A172 (cell line): Measurements from ENCODE around the gene GLI3. TPM values are rescaled to one million over a fixed set of nuclear protein-coding genes. Genes with fewer than 3 reads are reported as not detected.
A peak's percentile ranks its signal among the peaks of the same experiment; 100 is the strongest.
"Not testable (repeated sequence)": the region's sequence is repeated elsewhere in the genome, so short reads cannot be mapped to it uniquely, and the experiment has no call there.

ENCODE experiments used
- DNase-seq: peaks from one replicate; pipeline ENCODE4 v3.0.0-alpha.2; 2015; ENCODE audit warnings: low spot score
- total RNA-seq: library from RNA; depleted of rRNA; stranded (reverse); fragments of >200 nt; shearing (Covaris generic); gene quantifications from 2 replicates; pipeline ENCODE4 v1.2.3, GENCODE V29; 2014

GLI3 gene
- total RNA-seq, 1 experiment from 2014 or later = 2.5 TPM

DNA sequence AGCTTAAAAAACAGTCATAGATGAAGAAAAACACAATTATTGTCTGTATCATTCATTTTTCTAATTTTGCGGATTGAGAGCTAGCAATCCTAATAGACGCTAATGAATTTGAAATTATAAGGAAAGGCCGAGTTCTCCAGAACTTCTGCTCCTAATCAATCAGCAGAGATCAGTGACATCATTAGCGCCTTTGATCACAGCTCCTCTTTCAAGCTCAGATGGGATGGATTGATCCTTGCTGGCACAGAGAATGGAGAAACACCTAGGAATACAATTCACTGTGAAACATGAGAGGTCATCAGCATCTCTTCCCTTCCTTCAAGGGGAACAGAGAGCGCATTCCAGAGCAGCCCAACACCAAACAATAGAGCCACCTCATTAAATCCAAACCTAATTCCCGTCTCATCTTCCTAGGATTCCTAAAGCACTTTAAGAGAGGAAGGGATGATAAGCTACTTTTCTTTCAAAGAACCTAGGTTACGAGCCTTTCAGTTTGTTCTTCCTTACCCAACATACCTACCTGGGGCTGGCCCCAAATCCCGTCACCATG, 24.4 kb downstream of the GLI3 start:
- DNase-seq = no peak

DNA sequence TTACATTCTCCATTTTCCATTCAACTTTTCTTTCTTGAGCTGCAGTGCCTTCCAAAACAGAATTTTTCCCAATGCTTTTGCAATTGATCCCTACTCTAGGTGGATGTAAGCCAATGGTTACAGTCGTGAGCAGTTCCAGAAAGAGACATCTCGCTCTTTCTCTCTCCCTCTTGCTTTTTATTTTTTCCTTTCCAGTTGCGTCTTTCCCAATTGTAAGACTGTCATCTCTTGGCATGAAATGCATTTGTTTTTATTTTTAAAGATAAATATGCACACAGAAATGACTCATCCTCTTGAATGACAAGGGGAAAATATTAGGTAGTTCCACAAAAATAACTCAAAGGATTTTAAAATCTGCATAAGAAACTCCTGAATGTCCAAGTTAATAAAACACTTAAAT, 25.1 kb downstream of the GLI3 start:
- no peak for DNase-seq

DNA sequence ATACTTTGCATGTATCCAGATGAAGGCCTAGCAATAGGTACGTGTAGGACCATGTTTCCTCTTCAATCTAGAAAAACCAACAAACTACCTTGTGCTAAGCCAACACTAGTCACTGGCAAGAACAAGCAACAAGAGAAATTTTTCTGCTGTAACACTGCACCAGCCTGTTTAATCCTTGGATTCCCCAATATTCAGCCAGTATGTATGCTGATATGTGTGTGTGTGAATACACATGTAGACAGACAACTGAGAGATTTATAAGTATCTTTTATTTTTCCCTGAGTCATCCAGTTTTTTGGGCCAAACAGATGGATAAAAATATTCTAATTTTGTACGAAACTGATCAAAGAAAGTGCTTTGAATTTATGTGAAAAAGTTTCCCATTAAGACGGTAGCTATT, 26.2 kb downstream of the GLI3 start:
- DNase-seq = no peak

DNA sequence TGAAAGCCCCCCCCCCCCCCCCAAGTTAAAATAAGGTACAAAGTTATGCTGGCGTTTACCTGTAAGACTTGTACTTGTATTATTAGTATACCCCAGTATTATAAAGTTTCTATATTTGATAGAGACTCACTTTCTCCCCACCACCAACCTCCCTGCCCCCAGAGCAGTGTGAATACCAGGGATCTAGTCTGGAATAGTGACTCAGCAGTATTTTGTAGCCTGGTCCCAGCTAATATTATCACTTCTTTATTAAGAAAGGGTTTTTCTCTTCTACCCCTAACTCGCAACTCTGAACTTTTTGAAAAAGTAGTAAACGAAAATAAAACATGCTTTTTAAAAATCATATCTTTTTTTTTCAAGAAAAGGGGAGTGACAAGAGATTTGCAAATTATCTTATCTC, 26.7 kb downstream of the GLI3 start:
- DNase-seq = no peak

DNA sequence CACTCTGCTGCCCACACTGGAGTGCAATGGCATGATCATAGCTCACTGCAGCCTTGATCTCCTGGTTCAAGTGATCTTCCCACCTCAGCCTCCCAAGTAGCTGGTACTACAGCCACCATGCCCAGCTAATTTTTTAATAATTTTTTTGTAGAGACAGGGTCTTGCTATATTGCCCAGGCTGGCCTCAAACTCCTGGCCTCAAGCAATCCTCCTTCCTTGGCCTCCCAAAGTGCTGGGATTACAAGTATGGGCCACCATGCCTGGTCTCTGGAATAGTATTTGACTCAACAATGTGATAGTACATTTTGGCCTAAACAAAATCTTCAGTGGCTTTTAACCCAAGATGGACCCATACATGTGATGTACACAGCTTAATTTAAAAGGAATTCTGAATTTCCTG, 27.9 kb downstream of the GLI3 start:
- not testable (repeated sequence) for DNase-seq

DNA sequence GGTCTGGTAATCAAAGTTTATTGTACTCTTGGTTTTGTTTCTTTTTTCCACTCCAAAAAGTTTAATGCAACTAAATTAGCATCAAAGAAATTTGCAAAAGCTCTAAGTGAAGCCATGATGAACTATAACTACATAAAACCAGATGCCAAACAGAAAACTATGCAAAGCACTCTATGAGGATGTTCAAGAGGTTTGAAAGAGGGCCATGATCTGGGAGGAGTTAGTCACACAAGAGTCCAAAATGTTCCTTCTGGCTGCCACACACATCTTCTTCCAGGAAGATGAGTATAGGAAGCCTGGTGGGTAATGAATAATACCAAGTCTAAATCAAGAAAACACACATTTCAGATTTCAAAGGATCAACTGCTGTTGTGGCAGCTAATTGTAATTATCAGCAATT, 28.4 kb downstream of the GLI3 start:
- DNase-seq = no peak

DNA sequence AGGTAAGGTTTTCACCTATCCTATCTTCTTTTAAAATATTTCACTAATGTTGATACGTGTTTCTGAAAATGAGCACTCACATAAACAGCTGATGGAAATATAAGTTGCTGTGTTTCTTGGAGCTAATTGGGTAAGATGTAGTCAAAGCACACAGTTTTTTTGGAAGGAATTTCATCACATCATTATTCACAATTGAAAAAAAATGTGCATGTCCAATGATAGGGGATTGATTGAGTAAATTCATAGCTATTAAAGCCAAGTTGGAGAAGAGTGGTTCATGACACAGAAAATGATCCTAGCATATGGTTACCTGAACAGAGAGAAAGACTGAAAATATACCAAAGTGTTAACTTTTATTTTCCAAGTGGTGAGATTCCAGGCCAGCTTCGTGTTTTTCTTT, 29.6 kb downstream of the GLI3 start:
- DNase-seq = no peak

DNA sequence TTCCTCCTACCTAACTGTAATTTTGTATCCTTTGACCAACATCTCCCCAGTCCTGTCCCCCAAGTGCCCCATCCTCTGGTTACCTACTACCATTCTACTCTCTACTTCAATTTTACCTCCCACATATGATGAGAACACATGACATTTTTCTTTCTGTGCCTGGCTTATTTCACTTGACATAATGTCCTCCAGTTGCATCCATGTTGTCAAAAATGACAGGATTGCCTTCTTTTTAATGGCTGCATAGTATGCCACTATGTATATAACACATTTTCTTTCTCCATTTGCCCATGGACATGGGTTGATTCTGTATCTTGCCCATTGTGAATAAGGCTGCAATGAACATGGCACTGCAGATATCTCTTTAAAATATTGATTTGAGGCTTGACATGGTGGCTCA, 33.7 kb downstream of the GLI3 start:
- no peak for DNase-seq

DNA sequence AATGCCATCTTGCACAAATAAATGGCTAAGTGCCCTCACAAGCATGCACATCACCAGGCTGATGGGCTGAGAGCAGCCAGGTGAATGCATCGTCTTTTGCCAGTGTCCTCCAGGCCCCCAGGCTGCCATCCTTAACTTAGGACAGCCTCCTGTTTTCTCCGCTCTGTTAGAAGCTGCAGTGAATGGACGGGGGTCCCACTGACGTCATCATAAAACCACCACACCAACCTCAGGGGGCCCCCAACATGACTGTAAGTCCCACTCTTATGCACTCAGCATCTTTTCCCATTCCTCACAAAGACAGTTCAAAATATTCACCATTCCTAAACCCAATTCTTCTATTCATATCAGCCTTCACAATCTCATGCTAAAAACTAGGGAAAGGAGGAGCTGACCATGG, 34.4 kb downstream of the GLI3 start:
- DNase-seq = no peak

DNA sequence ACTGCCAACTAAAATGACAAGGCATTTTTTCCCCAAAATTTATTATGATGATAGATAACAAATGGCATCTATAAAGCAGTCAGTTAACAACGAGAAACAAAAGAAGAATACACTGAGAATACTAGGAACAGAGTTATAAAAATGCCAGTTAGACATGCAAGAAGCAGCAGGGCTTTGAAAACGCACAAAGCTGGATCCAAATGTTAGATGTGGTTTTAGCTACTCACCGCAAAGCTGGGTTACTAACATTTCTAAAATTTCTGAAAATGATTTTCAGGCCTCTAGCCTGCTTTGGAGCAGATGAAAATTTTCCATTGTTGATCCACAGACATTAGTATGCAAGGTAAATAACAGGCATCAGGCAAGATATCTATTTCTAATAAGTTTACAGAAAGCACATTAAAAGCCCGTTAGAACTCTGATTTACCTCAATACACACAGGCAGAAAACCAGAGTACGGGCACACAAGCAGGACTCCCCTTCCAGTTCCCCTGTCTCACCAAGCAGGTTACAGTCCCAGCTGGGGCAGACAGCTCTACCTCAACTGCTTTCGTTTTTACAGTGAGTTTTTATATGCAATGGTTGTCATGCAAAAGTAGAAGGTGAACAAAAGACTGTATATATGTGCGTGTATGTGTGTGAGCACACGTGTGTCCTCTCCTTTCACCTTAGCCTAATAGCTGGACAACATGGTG, 37.9 kb downstream of the GLI3 start:
- DNase-seq = peak; percentile 52

DNA sequence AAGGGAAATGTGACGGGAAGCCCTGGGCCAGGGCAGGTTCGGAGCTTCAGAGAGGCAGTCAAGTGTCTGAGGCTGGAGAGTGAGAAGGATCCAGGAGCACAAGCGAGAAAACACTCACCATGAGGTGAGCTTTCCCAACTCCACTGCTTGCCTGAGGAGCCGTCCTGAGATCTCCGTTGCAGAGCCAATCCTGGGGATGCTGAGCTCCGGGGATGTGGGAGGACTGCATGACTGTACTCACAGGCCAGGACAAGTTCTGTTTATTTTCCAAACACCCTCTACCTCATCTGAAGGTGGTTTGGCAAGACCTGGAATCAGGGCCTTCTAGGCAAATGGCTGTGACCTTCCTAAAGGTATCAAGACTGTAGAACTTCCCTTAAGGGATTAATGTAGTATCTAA, 38.7 kb downstream of the GLI3 start:
- no peak for DNase-seq

DNA sequence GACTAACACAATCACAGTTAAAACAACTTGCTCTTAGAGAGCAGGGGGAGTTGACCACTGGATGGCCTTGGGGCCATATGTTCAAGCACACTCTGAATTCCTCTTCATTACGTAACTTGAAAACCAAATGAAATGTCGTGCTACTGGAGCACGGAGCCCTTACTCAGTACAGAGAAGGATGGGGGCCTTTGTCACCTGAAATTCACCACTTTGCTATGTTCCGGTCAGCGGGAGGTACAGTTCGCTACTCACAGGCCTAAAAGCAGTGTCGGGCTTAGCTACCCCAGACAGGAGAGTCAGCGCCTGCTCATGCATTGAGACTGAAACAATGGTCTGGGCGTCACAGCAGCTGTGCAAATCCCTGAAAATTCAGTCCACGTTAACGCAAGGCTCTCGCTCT, 39.6 kb downstream of the GLI3 start:
- no peak for DNase-seq

DNA sequence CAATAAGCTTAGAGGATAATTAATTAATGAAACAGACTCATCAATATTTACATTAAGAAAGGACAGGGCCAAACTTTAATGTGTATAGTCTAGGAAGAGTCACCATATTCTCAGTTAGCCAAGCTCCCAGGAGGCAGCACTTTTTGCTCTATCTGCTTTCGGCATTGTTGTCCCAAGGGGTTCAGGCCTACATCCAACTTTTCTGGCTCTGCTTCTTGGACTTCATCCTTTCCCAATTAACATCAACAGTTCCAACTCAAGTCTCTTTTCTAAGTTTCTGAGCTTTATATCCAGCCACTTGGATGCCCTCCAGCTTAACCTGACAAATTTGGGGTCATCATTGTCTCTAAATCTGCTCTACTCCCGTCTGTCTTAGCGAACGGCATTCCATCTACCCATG, 42.8 kb downstream of the GLI3 start:
- DNase-seq = no peak

DNA sequence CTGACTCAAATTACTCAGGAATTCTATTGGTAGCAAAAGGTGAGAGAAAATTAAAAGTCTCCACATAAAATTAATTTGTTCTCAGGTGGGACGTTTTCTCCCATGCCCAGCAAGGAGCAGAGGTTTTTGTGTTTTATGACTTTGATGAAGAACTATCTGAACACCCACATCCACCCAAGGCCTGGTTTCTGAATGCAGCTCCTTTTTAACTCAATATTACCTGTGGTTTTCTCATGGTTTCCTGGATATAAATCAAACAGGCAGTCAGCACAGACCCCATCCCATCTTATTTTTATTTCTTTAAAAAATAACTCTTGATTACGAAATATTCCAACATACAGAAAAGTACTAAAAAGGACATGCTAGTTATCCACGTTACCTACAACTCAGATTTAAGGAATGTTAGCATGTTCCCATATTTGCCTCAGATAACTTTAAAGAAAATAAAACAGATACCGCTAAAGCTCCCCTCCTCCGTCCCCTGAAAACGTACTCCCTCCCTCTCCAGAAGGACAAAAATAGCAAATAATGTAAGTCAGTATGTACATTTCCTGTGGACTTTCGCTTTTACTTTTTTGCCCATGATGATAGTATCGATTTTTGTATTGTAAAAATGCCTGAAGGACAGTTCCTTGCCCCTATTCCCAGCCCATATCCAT, 43.4 kb downstream of the GLI3 start:
- DNase-seq = no peak

DNA sequence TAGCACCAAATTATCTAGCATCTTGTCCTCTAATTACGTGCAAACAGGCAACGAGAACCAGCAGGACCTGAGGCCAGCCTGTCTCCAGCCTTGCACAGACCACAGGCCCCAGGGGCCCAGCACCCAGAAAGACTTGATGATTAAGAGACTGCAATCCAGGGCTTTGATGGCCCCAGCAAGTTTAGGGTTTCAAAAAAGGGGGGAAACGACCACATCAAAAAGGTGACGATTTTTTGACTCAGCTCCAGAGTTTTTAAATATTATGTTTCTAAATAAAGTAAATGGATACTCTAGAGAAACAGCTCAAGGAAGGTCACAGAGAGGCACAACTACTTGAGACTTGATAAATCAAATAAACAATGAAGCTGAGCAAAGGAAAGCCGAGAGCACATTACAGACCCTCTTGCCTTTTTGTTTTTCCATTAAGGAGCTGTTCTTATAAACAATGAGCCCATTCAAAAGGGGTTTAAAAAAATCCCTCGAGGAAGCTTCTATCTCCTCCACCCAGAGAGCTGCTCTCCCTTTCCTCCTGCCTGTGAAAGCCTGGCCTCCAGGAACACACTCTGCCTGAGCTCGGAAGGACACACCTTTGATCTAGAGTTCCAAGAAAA, 44.1 kb downstream of the GLI3 start:
- DNase-seq = no peak

DNA sequence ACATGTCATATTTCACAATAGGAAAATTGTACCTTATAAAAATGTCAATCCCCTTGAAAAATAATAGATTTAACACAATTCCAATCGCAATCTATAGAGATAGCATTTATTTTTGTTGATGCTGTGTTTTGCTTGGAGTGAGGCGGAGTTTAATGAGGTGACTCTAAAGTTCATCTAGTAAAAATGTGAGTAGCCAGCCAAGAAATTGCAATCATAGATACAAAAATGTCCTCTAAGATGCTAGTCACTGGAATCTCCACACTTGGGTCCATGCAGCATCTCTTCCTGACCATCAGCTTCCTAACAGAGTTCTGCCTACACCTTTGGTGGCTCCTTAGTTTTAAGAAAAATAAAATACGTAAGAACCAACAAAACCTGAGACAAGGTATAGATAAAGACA, 44.9 kb downstream of the GLI3 start:
- no peak for DNase-seq

DNA sequence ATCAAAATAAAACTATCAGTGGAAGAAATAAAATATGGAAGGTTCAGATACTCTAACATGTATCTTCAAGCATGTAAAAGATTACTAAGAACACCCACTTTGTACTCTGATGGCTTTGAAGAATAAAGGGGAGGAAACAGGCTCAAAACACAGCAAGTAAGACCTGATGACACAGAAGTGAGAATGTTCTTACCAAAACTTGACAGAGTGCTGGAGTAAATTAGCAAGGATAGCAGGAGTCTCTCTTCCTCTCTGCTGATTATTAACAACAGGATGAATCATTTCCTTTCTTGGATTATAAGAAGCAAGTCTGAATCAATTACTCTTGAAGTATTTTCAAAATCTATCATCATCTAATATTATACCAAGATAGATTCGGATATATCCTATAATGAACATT, 47.5 kb downstream of the GLI3 start:
- peak; percentile 13 for DNase-seq

DNA sequence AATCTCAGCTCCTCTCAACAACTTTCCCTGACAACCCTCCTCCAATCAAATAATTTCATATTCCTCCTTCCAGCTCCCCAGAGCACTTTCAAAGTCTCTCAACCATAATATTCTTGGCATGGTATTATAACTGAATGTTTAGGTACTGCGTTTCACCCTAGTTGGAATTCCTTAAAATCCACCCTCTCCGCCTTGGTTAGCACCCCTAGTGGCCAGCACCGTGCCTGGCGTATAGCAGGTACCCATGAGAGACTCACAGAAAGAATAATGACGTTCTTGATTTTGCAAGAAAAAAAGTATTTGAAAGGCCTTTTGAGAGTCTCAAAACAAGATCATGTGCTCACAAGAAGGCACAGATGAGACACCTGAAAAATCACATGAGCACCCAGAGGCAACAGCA, 50.9 kb downstream of the GLI3 start:
- no peak for DNase-seq

DNA sequence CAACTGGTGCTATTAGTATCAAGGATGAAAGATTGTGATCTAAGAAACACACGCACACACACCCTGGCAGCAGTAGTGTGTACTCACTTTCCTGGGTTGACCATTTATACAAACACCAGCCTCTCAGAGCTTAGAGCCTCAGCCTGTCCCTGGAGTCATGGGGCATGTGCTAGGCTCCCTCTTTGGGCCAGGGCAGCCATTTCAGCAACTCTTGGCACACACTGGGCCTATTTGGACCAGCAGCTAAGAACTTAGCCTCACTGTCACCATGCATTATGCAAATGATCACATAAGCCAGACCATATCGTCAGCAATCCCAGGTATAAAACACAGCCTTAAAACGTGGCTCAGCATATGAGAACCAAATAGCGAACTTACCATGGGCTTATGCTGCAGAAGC, 51.3 kb downstream of the GLI3 start:
- no peak for DNase-seq

DNA sequence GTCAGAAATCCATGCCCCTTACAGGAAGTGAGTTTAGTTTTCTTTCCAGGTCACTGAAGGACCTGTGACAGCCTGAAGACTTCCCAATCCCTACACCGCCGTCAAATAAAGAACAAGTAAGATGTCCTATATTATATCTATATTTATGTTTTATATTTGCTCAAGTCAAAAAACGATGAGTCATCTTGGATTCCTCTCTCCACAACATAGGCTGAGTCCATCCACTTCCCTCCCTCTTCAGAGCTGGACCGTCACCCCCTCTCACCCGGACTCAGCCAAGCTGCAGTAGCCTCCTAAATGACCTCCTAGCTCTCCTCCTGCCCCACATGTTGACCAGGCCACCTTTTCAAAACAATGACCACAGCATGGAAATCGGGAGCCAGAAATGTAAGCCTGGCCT, 53.5 kb downstream of the GLI3 start:
- no peak for DNase-seq

DNA sequence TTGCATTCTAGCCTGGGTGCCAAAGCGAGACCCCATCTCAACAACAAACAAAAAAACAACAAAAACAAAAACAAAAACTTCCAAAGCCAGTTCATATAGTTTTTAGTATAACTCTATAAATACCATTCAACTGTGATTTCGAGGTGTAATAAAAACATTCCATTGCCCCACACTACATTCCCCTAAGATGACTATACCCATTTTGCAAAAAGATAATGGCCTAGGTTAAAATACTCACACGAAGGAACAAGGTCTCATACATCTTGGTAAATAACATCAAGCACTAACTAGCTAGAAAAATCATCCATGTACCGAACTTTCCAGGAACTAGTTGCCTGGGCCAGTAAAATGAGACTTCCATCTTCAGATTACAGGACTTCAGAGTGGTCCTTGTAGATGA, 55.4 kb downstream of the GLI3 start:
- DNase-seq = peak; percentile 52

DNA sequence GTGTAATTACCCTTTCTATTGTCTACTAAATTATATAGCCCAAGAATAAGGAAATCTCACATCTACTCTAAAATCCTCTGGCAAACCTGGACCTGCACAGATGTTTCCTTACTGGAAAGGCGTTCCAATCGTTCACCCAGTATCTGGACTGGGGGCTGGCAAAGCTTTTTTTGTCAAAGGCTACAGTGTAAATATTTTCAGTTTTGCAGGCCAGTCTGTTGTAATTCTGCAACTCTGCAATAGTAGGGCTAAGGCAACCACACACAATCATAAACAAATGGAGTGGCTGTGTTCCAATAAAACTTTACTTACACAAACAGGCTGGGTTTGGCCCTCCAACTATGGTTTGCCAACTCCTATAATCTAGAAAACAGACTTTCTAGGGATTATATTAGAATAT, 56.2 kb downstream of the GLI3 start:
- DNase-seq = no peak

DNA sequence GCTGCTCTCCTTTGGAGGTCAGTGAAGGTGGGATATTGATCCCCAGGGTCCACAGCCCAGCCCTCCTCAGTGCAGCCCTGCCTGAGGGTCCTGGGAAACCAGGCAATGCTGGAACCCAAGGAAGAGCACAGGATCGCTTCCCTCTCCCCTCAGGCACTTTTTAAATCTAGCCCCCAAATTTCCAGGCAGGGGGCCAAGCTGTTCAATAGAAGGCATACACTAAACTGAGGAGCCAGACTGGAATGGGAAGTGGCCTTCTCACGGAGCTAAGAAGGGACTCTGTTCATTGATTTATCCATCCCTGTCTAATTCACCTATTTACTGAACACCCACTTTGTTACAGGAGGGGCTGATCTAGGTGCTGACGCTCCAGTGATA, 60.3 kb downstream of the GLI3 start:
- DNase-seq = no peak
